Stimulated activated CD4-positive, alpha-beta T cell treated with anti-CD3 and anti-CD28 coated beads, Interleukin-2, amount 100 ng/mL, for 4 hours (primary cell): ENCODE results near the gene THEMIS.
"Not testable (repeated sequence)": the region's sequence is repeated elsewhere in the genome, so short reads cannot be mapped to it uniquely, and the experiment has no call there.

ENCODE experiments used
- DNase-seq: peaks from one replicate; pipeline ENCODE4 v3.0.0-alpha.2; 2020; ENCODE audit warnings: low read depth

The THEMIS gene

GRCh38 chr6:127912914-127913313 lies 12.1 kb upstream of the THEMIS start:
- no peak for DNase-seq

GRCh38 chr6:127907960-127908640 lies 7.2 kb upstream of the THEMIS start:
- DNase-seq: no peak

- no peak for DNase-seq
Measured at GRCh38 chr6:127904160-127904559, 3.3 kb upstream of the THEMIS start.

- DNase-seq: no peak
Measured at GRCh38 chr6:127902933-127903332, 2.1 kb upstream of the THEMIS start.

- DNase-seq: no peak
Measured at GRCh38 chr6:127897484-127897883, 3.4 kb downstream of the THEMIS start.

GRCh38 chr6:127894051-127894450 lies 6.8 kb downstream of the THEMIS start:
- no peak for DNase-seq

- no peak for DNase-seq
Measured at GRCh38 chr6:127893541-127893940, 7.3 kb downstream of the THEMIS start.

- DNase-seq: no peak
Measured at GRCh38 chr6:127891731-127892326, 9.0 kb downstream of the THEMIS start.

GRCh38 chr6:127886603-127887002 lies 14.3 kb downstream of the THEMIS start:
- DNase-seq: no peak

GRCh38 chr6:127884134-127884533 lies 16.7 kb downstream of the THEMIS start:
- DNase-seq: no peak

- not testable (repeated sequence) for DNase-seq
Measured at GRCh38 chr6:127881949-127882348, 18.9 kb downstream of the THEMIS start.

- no peak for DNase-seq
Measured at GRCh38 chr6:127880429-127880828, 20.4 kb downstream of the THEMIS start.

- DNase-seq: no peak
Measured at GRCh38 chr6:127879685-127880084, 21.2 kb downstream of the THEMIS start.

- no peak for DNase-seq
Measured at GRCh38 chr6:127878115-127878514, 22.7 kb downstream of the THEMIS start.

GRCh38 chr6:127877231-127877630 lies 23.6 kb downstream of the THEMIS start:
- no peak for DNase-seq

- no peak for DNase-seq
Measured at GRCh38 chr6:127869772-127870404, 31.0 kb downstream of the THEMIS start.

GRCh38 chr6:127869183-127869582 lies 31.7 kb downstream of the THEMIS start:
- no peak for DNase-seq

- DNase-seq: no peak
Measured at GRCh38 chr6:127868338-127868737, 32.5 kb downstream of the THEMIS start.

- DNase-seq: no peak
Measured at GRCh38 chr6:127866766-127867165, 34.1 kb downstream of the THEMIS start.

GRCh38 chr6:127865108-127865507 lies 35.8 kb downstream of the THEMIS start:
- DNase-seq: no peak

GRCh38 chr6:127864701-127865100 lies 36.2 kb downstream of the THEMIS start:
- DNase-seq: no peak

- no peak for DNase-seq
Measured at GRCh38 chr6:127860723-127861122, 40.1 kb downstream of the THEMIS start.

GRCh38 chr6:127859956-127860355 lies 40.9 kb downstream of the THEMIS start:
- DNase-seq: no peak
